NCI-H2196 treated with DMSO at 0.1 percent for 48 hours (cell line): ENCODE data around the gene MKI67.

ENCODE experiments used
- DNase-seq: peaks from one replicate; lab custom pipeline; 2025; ENCODE audit not compliant: unreplicated experiment; lab: John Stamatoyannopoulos, UW

MKI67 gene

DNA sequence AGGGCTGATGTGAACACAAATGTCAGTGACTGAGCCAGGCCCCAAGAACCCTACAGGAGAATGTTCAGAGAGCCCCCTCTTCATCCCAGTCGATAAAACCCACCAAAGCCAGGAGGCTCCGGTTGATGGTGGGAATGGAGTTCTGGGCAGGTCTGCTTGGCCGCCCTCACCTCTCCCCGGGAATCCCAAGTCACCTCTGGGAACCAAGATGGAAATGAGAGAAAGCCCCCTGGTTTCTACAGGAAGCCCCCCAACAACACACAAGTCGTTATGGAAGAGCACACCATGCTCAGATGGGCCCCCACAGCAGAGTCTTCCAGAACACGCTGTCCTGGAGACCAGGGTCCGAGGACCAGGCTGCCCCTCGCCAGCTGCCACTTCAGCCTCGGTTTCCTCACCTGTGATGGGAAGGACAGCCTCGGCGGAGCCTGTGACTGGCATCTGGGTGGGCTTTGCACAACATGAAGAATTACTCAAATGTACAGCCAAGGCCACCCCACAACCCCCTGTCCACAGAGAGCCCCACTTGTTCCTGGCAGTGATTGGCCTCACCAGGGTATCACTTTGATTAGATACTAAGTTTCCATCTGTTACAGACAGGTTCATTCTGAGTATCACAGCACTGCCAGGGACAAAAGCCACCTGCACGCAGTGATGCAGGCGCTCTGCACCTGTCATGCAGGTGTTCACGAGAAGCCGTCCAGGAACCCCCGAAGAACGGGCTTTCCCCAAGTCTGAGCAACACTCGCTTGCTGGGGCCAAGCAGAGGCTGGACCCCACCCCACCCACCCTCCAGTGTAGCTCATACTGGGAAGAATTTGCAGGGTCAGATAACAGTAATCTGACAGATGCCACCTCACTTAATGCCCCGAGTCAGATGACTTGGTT, 57.6 kb downstream of the MKI67 start:
- DNase-seq = no peak

- DNase-seq = no peak
These were observed 58.4 kb downstream of the MKI67 start for GRCh38 chr10:128067691-128068397.

GRCh38 chr10:128066870-128067382, 59.3 kb downstream of the MKI67 start:
- no peak for DNase-seq

DNA sequence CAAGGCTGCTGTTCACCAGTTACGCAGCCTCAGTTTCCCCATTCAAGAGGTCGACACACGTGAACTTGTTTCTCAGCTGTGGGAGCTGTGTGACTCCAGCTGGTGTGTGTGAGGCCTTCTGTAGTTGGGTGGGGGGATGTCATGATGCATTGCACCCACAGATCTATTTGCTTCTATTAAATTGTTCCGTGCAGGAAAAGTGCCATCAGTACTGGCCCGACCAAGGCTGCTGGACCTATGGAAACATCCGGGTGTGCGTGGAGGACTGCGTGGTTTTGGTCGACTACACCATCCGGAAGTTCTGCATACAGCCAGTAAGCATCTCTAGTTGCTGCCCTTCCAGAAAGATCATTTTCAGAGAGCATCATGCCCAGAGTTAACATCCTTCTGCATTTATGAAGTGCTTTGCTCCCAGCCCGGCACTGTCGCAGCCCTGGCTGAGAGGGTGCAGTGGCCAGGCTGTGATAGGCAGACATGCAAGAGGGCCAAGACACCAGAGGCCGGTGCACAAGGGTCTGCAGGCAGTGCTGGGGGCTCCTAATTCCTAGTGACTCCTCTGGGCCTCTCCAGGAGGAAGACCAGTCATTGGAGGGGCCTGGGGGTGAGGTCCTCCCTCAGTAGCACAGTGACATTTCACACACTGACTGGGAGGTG, 60.2 kb downstream of the MKI67 start:
- DNase-seq = no peak

DNA sequence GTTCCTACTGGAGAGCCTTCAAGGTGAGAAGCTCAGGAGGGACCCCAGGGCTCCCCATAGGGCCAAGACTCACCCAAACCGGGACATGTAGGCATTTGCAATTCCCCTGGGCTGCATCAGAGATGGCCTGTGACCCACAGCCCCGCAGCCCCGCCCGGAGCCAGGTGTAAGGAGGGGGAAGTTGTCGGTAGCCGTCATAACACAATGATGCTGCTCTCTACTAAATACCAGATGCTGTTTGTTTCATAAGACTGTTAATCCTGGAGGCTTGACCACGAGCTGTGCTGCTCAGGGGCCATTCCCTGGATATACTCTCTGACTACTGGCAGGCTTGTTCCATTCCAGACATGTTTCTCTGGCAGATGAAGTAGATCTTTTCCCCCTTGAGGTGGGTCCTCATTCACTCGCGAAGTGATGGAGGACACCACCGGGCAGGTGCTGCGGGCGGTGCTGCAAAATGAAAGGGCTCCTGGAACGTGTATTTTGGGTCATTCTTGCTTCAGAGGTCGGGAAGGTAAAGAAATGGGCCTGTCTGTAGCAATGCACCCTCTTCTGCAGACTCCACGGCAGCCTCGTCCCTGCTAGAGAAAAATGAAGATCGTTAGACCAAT, 61.1 kb downstream of the MKI67 start:
- DNase-seq = no peak

GRCh38 chr10:128064108-128064969, 61.9 kb downstream of the MKI67 start:
- DNase-seq = no peak

- no peak for DNase-seq
These were observed 62.5 kb downstream of the MKI67 start for GRCh38 chr10:128063736-128064107.

DNA sequence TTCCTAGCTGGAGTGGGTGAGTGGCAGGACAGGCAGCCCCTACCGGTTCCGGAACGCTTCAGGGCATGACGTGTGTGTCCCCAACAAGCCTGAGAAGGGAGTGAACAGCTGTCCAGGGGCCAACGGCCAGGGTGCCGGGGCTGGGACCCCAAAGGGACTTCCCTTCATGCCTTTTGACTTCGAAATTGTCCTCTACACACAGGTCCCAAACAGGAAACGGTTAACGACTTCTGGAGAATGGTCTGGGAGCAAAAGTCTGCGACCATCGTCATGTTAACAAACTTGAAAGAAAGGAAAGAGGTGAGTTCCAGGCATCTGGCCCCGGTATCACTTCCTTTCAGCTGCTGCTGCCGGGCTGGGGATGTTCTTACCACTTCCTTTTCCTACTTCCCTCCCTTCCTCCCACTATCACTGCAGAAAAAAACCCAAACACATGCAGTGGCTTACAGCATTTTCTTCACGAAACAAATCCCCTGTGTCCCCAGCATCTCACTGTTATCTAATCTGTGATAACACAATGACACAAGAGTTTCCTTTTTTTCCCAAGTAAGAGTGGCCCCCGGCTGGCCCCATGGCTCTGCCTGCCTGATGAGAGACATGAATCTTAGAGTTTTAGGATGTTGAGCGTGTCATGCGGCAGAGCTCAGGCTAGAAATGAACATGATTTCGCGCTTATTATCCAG, 63.2 kb downstream of the MKI67 start:
- no peak for DNase-seq

- DNase-seq = no peak
These were observed 63.8 kb downstream of the MKI67 start for GRCh38 chr10:128062331-128062880.

- DNase-seq = no peak
These were observed 64.6 kb downstream of the MKI67 start for GRCh38 chr10:128061306-128062300.

DNA sequence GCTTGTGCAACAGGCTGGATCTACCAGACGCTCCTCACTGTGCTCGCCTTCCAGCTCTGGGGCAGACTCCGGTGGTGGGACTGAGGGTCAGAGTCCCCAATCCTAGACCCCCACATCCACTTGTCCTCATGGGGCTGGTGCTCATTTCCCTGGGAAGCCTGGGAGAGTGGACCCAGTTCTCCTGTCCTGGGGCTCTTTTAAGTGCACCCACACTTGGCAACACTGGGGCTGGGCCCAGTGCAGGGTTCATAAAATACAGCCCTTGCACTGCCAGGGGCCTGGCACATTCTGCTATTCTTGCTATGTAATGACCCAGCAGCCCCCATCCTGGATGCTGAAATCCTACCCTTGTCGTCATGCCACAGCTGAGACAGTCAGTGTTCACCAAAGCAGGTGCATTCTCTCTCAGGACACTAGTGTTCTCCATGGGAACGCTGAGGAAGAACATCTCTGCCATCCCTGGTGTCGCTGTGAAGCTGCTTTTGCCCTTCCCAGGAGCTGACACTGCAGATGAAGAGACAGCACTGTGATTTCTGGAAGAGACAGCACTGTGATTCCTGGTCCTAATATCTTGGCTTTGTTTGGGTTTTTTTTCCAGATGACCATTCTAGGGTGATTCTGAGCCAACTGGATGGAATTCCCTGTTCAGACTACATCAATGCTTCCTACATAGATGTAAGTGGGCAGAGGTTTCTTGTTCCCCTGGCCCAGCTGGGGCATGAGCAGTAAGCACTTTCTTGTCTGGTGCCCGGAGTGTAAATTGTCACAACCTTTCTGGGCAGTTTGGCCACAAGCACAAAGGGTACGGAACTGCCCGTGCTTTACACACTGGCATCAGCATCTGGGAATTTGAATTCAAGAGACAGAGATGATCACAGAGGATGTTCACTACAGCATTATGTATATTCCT, 65.6 kb downstream of the MKI67 start:
- DNase-seq = no peak

- DNase-seq = no peak
These were observed 66.3 kb downstream of the MKI67 start for GRCh38 chr10:128059982-128060293.

GRCh38 chr10:128059266-128059981, 66.8 kb downstream of the MKI67 start:
- no peak for DNase-seq

DNA sequence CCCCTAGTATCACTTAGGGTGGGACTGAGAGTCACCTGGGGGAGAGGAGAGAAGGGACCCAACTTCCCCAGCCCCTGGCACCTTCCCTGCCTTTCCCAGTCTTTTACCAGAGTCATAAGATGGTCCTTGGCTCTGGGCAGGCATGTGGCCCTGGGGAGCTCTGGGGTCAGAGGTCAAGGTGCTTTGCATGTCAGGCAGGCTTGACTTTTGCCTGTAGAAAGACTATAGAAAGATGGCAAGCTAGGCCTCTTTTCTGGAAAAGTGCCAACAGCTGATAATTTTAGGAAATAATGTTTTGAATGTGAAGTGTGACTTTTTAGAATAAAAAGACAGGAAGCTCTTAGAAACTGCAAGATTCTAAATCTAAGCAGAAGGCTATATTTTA, 67.5 kb downstream of the MKI67 start:
- no peak for DNase-seq

- DNase-seq = no peak
These were observed 68.0 kb downstream of the MKI67 start for GRCh38 chr10:128058106-128058749.
